ENCODE results near the gene SCD.
A peak's percentile ranks its signal among the peaks of the same experiment; 100 is the strongest.

Gene SCD

DNA sequence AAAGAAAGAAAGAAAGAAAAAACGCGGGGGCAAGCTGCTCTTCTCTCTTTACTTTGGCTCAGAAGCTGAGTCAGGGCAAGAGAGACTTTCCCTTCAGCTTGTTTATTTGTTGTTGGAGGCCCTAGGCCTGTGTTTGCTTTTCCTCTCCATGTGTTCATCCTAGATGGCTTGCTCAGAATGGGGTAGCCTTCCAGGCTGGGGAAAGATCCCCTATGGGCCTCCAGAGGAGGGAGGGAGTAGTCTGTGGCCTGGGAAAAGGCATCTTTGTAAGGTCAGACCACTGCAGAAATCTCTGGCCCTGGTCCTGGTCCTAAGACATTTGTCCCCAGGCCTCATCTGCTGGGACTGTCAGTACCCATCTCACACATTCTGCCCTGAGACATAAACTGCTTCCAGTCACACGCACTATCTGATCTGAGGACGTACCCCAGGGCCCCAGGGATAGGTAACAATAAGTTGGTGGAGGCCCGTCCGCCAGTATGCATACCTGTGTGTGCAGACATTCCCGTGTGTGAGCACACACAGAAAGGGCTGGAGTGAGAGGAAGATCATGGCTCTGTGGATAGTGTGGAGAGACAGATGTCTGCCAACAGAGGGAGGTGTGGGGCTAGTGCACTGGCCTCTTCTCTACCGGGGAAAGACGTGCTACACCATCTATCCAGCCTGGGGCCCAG is 4.9 kb upstream of the SCD start:
- intact Hi-C loops (cut with DNase I; ENCODE audit: low total_unique reads): no loop called here
- DNase-seq: peak; percentile 45 to 73
- H3K27ac ChIP-seq: no peak overlapping the region
- H3K4me1 ChIP-seq: peaks cover 0 to 20% (median 6%) of the 10 kb centered on the region in 4 donors
- no peak overlapping the region for H3K4me3 ChIP-seq
- H3K9me3 ChIP-seq: no peaks in the 10 kb centered on the region
- H3K36me3 ChIP-seq: no peaks in the 10 kb centered on the region
- peaks cover 0 to 5% of the 10 kb centered on the region in 2 donors for H3K27me3 ChIP-seq
- TF ChIP-seq, protein P1, sequence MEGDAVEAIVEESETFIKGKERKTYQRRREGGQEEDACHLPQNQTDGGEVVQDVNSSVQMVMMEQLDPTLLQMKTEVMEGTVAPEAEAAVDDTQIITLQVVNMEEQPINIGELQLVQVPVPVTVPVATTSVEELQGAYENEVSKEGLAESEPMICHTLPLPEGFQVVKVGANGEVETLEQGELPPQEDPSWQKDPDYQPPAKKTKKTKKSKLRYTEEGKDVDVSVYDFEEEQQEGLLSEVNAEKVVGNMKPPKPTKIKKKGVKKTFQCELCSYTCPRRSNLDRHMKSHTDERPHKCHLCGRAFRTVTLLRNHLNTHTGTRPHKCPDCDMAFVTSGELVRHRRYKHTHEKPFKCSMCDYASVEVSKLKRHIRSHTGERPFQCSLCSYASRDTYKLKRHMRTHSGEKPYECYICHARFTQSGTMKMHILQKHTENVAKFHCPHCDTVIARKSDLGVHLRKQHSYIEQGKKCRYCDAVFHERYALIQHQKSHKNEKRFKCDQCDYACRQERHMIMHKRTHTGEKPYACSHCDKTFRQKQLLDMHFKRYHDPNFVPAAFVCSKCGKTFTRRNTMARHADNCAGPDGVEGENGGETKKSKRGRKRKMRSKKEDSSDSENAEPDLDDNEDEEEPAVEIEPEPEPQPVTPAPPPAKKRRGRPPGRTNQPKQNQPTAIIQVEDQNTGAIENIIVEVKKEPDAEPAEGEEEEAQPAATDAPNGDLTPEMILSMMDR (IDR thresholded peaks at IDR 0.05): peak; percentile 54 to 67

DNA sequence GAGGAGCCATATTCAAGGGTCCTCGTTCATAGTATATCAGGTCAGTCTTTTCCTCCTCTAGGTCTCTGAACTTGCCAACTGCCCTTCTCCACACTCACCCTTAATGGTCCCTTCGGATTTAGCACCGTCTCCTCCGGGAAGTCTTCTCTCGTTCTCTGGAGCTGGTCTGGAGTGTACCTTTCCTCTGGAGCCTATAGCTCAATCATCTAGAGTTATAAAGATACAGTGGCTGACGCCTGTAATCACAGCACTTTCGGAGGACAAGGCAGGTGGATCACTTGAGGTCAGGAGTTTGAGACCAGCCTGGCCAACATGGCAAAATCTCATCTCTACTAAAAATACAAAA is 4.4 kb upstream of the SCD start:
- no peaks in the 10 kb centered on the region for H3K9me3 ChIP-seq
- intact Hi-C loops (cut with DNase I; ENCODE audit: low total_unique reads): no loop called here
- no peak for DNase-seq
- H3K27me3 ChIP-seq: peaks cover 0 to 3% of the 10 kb centered on the region in 2 donors
- peaks cover 0 to 21% (median 6%) of the 10 kb centered on the region in 4 donors for H3K4me1 ChIP-seq
- no peak overlapping the region for H3K27ac ChIP-seq
- H3K4me3 ChIP-seq: no peak overlapping the region
- H3K36me3 ChIP-seq: no peaks in the 10 kb centered on the region
- TF ChIP-seq, protein P1 (IDR thresholded peaks at IDR 0.05): no peak

DNA sequence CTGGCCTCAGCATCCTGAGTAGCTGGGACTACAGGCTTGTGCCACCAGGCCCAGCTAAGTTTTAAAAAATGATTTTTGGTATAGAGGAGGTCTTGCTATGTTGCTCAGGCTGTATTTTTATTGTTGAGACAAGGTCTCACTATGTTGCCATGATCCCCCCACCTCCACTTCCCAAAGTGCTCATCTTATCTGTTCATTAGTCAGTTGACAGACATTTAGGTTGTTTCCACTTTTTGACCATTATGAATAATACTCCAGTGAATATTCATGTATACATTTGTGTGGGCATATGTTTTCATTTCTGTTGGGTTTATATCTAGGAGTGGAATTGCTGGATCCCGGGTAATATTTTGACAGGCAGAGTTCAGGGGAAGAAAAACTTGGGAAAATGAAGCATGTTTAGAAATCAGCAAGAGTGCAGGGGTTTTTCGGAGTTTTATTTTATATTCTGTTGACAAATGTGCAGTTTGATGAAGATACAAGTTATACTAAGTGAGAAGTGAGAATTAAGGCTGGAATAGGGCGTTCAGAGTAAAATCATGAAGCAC is 2.7 kb upstream of the SCD start:
- TF ChIP-seq, protein P1 (IDR thresholded peaks at IDR 0.05): no peak
- H3K27ac ChIP-seq: no peak overlapping the region
- intact Hi-C loops (cut with DNase I; ENCODE audit: low total_unique reads): no loop called here
- H3K4me3 ChIP-seq: no peak overlapping the region
- H3K4me1 ChIP-seq: peaks cover 0 to 29% (median 11%) of the 10 kb centered on the region in 4 donors
- H3K9me3 ChIP-seq: no peaks in the 10 kb centered on the region
- H3K36me3 ChIP-seq: no peaks in the 10 kb centered on the region
- H3K27me3 ChIP-seq: no peaks in the 10 kb centered on the region
- DNase-seq: no peak

DNA sequence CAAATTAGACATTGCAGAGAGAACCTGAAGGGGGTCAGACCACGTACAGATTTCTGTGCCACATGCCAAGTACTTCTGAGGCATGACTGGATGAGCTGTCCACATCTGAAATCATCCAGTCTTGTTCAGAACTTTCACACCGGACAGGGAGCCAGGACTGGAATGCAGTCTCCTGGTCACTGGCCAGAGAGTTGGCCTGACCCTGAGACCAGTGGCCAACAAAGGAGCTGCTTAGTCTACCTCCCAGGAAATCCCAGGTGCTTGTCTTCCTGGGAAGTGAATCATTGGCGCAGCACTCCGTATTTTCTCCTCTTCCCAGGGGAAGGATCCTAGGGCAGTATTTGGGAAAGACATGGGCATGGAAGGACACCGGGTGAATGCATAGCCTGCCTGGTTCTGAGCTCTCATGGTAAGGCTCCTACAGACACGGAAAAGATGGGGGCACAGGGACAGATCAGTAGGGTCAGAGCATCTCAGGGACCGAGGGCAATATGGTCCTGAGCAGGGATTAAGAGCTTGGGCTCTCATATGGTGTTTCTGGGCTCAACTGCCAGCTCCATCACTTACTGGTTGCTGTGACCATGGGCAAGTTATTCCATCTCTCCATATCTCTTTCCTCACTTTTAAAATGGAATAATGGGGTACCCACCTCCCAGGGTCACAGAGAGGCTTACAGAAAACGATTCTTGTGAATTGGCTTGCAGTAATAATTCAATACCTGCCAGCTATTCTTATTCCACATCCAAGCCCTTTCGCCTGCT is 1.3 kb upstream of the SCD start:
- TF ChIP-seq, protein P1 (IDR thresholded peaks at IDR 0.05): no peak
- DNase-seq: no peak
- intact Hi-C loops (cut with DNase I; ENCODE audit: low total_unique reads): no loop called here
- peaks cover 0 to 29% (median 11%) of the 10 kb centered on the region in 4 donors for H3K4me1 ChIP-seq
- H3K27me3 ChIP-seq: no peaks in the 10 kb centered on the region
- H3K9me3 ChIP-seq: no peaks in the 10 kb centered on the region
- peak overlapping the region; percentile 71 to 73 for H3K27ac ChIP-seq
- H3K4me3 ChIP-seq: peak overlapping the region; percentile 65 to 79
- H3K36me3 ChIP-seq: no peaks in the 10 kb centered on the region

DNA sequence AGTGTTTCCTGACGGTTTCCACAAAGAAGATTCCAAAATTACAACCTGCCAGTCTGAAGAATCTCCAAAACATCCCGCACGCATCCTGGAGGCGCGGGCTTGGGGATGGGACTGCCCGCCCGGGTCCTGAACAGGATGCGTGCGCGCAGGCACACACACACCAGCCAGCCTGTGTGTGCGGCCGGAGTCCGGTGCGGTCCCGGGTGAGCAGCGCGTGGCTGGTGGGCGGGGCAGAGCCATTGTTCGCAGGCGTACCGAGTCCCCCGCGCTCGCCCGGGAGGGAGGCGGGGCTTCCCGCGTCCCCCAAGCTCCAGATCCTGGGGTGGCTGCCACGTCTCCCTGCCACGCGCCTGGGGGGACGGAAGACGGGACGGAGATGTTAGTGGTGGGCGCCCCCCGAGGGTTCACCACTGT is 675 bp upstream of the SCD start:
- Histone ChIP-seq H3K4me3 (peak overlapping the region; percentile 65 to 79), H3K36me3 (no peaks in the 10 kb centered on the region), H3K27me3 (no peaks in the 10 kb centered on the region), H3K27ac (peak overlapping the region; percentile 71 to 73), H3K9me3 (no peaks in the 10 kb centered on the region), H3K4me1 (peaks cover 0 to 24% (median 11%) of the 10 kb centered on the region in 4 donors)
- TF ChIP-seq, protein P1 (IDR thresholded peaks at IDR 0.05): no peak
- intact Hi-C loops (cut with DNase I; ENCODE audit: low total_unique reads): no loop called here
- peak; percentile 48 to 83 for DNase-seq

All from tibial artery (tissue), 4 donors.